ENCODE results near the gene ATP11C.
"Not testable (repeated sequence)": the region's sequence is repeated elsewhere in the genome, so short reads cannot be mapped to it uniquely, and the experiment has no call there.

The ATP11C gene

DNA sequence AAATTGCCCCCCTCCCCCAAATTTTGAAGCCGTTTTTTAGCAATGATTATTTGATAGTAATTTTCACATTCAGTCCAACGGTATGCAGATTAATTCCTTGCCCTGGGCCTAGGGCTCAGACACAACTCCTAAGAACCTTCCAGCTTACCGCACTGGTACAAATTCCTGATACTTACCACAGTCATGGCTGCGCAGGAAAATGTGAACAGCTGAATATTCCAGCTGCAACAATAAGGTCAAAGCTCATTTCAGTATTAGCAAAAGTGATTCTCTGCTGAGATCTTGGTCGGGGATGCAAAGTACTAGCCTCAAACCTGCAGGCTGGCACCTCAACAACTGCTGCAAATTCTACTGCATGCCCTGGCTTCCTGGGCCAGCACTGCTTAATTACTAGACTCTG lies 3.0 kb downstream of the ATP11C start:
- no peak overlapping the region for H3K4me3 ChIP-seq (ENCODE audit: low read length)
- DNase-seq (ENCODE audit: low read depth): no peak
- TF ChIP-seq, protein P1, sequence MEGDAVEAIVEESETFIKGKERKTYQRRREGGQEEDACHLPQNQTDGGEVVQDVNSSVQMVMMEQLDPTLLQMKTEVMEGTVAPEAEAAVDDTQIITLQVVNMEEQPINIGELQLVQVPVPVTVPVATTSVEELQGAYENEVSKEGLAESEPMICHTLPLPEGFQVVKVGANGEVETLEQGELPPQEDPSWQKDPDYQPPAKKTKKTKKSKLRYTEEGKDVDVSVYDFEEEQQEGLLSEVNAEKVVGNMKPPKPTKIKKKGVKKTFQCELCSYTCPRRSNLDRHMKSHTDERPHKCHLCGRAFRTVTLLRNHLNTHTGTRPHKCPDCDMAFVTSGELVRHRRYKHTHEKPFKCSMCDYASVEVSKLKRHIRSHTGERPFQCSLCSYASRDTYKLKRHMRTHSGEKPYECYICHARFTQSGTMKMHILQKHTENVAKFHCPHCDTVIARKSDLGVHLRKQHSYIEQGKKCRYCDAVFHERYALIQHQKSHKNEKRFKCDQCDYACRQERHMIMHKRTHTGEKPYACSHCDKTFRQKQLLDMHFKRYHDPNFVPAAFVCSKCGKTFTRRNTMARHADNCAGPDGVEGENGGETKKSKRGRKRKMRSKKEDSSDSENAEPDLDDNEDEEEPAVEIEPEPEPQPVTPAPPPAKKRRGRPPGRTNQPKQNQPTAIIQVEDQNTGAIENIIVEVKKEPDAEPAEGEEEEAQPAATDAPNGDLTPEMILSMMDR (IDR thresholded peaks at IDR 0.05; ENCODE audit: insufficient read depth, low read depth, low read length, missing control alignments): no peak

DNA sequence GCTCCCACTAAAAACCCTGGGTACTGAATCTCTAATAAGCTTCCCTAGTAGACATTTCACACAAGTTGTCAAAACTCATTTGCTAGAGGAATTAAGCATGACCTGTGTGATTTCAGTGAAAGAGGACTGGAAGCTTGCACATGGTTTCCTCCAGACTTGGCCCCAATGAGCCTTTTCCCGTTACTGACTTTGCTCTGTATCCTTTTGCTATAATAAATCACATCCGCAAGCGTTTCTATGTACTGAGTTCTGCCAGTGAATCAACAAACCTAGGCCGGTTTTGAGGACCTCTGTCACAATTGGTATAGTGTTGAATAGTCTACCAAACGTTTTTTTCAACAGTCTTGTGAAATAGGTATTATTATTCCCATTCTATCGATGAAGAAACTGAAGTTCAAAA lies 8.2 kb downstream of the ATP11C start:
- no peak overlapping the region for H3K4me3 ChIP-seq (ENCODE audit: low read length)
- DNase-seq (ENCODE audit: low read depth): no peak
- TF ChIP-seq, protein P1 (IDR thresholded peaks at IDR 0.05; ENCODE audit: insufficient read depth, low read depth, low read length, missing control alignments): no peak

DNA sequence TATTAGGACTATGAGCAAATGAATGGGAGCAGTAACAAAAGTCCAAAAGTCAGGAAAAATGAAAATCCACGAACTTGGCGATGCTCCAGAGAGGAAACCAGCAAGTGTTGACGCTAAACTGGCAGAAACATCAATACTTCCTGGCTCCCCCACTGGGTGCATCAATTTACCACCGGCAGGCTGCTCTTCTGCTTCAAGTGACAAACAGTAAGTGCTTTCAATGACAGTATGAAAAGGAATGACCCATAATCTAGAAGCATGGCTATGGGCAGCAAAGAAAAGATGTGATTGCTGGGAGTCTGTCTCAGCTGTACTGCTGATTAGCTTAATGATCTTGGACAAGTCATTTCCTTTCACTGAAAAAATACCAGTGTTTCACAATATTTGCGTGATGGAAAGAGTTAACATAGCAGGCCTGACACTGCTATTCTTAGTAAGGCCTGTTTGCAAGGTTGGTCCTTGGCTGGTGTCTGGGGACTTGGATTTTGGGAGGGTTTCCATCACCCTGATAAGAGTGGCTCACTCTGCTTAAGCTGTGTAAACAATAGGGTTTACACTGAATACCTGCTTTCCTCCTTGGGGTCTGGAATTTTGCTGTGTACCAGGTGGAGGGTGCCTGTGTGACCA lies 8.7 kb downstream of the ATP11C start:
- H3K4me3 ChIP-seq (ENCODE audit: low read length): no peak overlapping the region
- no peak for DNase-seq (ENCODE audit: low read depth)
- TF ChIP-seq, protein P1 (IDR thresholded peaks at IDR 0.05; ENCODE audit: insufficient read depth, low read depth, low read length, missing control alignments): no peak

DNA sequence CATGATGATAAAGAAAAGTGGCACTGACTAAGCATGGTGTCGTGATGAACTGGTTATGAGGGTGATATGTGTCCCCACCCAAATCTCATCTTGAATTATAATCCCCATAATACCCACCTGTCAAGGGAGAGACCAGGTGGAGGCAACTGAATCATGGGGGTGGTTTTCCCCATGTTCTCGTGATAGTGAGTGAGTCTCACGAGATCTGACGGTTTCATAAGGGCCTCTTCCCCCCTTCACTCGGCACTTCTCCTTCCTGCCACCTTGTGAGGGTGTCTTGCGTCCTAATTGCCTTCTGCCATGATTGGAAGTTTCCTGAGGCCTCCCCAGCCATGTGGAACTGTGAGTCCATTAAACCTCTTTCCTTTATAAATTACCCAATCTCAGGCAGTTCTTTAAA lies 11.7 kb downstream of the ATP11C start:
- not testable (repeated sequence) for DNase-seq (ENCODE audit: low read depth)

DNA sequence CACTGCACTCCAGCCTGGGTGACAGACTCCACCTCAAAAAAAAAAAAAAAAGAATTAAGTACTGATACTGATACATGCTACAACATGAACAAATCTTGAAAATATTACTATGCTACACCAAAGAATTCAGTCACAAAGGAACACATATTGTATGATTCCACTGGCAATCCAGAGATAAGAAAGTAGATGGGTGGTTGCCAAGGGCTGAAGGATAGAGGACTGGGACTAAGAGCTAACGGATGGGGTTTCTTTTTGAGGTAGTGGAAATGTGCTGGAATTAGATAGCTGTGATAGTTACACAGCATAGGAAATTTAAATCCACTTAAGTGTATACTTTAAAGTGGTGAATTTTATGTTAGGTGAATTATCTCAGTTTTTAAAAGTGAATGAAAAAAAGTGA lies 12.5 kb downstream of the ATP11C start:
- no peak for DNase-seq (ENCODE audit: low read depth)
- H3K4me3 ChIP-seq (ENCODE audit: low read length): no peak overlapping the region
- TF ChIP-seq, protein P1 (IDR thresholded peaks at IDR 0.05; ENCODE audit: insufficient read depth, low read depth, low read length, missing control alignments): no peak

More for the DNA sequence above, 11.7 kb downstream of the ATP11C start:
- H3K4me3 ChIP-seq (ENCODE audit: low read length): not testable (repeated sequence)

DNA sequence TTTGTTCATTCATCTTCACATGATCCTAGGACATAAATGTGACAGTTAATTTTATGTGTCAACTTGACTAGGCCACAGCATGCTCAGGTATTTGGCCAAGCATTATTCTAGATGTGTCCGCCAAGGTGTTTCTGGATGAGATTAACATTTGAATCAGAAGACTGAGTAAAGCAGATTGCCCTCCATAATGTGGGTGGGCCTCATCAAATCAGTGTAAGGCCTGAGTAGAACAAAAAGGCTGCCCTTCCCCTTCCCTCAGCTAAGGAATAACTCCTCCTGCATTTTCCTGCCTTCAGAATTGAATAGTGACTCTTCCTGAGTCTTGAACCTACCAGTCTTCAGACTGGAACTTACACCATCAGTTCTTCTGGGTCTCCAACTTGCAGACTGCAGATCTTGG lies 18.4 kb downstream of the ATP11C start:
- no peak overlapping the region for H3K4me3 ChIP-seq (ENCODE audit: low read length)
- DNase-seq (ENCODE audit: low read depth): no peak
- TF ChIP-seq, protein P1 (IDR thresholded peaks at IDR 0.05; ENCODE audit: insufficient read depth, low read depth, low read length, missing control alignments): no peak

DNA sequence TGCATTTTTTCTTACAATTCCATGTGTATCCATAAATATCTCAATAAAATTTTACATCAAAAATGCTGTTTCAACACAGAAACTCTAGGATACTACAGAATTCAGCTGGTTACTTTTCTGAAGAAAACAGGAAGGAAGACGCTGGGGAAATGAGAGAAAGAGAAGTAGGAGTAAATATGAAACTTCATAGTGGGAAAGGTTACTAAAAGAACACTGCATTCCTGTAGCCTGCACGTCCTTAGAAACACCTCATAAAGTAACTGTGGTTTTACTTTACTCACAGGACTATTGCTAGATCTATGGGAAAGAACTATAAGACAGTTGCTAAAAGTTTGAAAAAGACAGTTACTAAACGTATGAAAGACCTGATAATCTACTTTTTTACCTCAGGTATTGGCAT lies 23.1 kb downstream of the ATP11C start:
- H3K4me3 ChIP-seq (ENCODE audit: low read length): no peak overlapping the region
- TF ChIP-seq, protein P1 (IDR thresholded peaks at IDR 0.05; ENCODE audit: insufficient read depth, low read depth, low read length, missing control alignments): no peak
- no peak for DNase-seq (ENCODE audit: low read depth)
